ENCODE measurements around the gene ANKRD30BL. TPM values are rescaled to one million over a fixed set of nuclear protein-coding genes. Genes with fewer than 3 reads are reported as not detected.
"Not testable (repeated sequence)": the region's sequence is repeated elsewhere in the genome, so short reads cannot be mapped to it uniquely, and the experiment has no call there.

ANKRD30BL gene, protein sequence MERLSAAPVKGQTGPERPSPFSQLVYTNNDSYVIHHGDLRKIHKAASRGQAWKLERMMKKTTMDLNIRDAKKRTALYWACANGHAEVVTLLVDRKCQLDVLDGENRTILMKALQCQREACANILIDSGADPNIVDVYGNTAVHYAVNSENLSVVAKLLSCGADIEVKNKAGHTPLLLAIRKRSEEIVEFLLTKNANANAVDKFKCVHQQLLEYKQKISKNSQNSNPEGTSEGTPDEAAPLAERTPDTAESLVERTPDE
- total RNA-seq (not detected in 2 replicates), polyA plus RNA-seq (not detected in 2 replicates), polyA minus RNA-seq (ENCODE audit: low replicate concordance) (not detected in 2 replicates)
- polyA plus RNA-seq (2012), result not detected in 2 replicates

DNA sequence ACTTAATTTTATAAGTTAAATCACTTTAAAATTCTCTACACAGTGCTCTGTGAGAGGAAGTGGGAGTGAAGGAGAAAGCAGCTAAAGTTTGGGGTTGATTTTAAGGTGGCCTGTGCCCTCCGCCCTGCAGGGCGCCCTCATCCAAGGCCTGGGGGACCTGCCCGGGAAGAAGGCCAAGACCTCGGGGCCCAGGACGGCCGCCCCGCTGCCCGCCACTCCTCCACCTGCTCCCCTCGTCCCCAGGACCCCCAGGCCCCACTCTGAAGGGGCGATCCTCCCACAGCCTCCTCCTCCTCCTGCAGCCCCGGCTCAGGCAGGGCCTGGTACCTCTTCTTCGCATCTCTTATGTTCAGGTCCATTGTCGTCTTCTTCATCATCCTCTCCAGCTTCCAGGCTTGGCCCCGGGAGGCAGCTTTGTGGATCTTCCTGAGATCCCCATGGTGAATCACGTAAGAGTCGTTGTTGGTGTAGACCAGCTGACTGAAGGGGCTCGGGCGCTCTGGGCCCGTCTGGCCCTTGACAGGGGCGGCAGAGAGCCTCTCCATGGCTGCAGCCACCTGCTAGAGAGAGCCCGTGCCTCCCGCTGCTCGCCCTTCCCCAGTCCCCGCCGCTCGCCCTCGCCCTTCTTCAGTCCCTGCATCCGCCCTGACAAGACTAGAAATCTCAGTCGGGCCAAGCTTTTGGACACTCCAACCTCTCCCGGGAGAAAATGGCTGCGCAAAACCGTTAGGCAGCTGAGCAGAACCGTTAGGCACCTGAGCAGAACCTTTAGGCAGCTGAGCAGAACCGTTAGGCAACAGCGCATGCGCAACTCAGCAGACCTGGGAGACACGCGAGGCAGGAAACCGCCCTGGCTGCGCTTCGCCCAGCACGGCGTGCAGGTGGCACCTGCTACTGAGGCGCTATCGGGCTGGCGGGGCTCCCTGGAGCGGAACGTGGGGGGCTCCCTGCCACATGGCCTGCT, at the start of gene ANKRD30BL:
TSS of gene ANKRD30BL (minus strand) at position 792 of the 964 bp plus-strand sequence. CDS start at position 545, 247 bp downstream.
- H3K27me3 ChIP-seq (ENCODE audit: control insufficient read depth, insufficient read depth, low read length); DNase-seq (ENCODE audit: low read depth in 2 of 2); H3K36me3 ChIP-seq (ENCODE audit: control insufficient read depth, insufficient read depth, low read length); H3K9ac ChIP-seq (ENCODE audit: insufficient read depth, low read length); H3K4me3 ChIP-seq (replicated peaks in 1 of 4; ENCODE audit: control extremely low read depth in 1 of 4, insufficient read depth in 1 of 4, low read depth in 3 of 4, low read length in 4 of 4); H3K27ac ChIP-seq (ENCODE audit: insufficient read depth, low read length); H3K4me2 ChIP-seq (ENCODE audit: extremely low read depth, insufficient read depth, low read length); H3K9me3 ChIP-seq (ENCODE audit: control insufficient read depth, insufficient read depth, low read depth, low read length); H3K4me1 ChIP-seq (ENCODE audit: control insufficient read depth, extremely low read depth, insufficient read depth, low read length); H4K20me1 ChIP-seq (ENCODE audit: control insufficient read depth, extremely low read depth, insufficient read depth, low read length); H2AFZ ChIP-seq (ENCODE audit: low read length); H3K79me2 ChIP-seq (ENCODE audit: control insufficient read depth, insufficient read depth, low read length): not testable (repeated sequence)

DNA sequence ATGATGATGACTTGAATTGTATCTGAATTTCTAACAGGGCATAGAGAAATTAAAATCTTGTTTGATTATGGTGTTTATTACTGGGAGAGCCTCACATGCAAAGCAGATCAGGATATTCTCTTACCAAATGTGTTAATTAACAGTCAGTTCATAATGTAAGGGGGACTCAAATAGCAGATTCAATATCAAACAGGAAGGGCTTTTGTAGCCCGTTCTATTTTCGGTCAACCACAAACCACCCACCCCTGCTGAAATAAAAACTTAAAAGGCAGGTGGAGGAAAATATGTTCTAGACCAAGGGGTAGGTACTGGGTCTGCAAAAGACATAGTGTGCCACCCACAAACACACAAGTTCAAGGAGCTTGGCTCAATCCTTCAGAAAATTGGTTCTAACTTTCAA, 41.1 kb upstream of the ANKRD30BL start:
- H3K4me2 ChIP-seq (ENCODE audit: extremely low read depth, insufficient read depth, low read length); H3K4me1 ChIP-seq (ENCODE audit: control insufficient read depth, extremely low read depth, insufficient read depth, low read length); DNase-seq (ENCODE audit: low read depth in 2 of 2); H3K27ac ChIP-seq (ENCODE audit: insufficient read depth, low read length); H4K20me1 ChIP-seq (ENCODE audit: control insufficient read depth, extremely low read depth, insufficient read depth, low read length); H3K79me2 ChIP-seq (ENCODE audit: control insufficient read depth, insufficient read depth, low read length); H3K27me3 ChIP-seq (ENCODE audit: control insufficient read depth, insufficient read depth, low read length); H2AFZ ChIP-seq (ENCODE audit: low read length); H3K9me3 ChIP-seq (ENCODE audit: control insufficient read depth, insufficient read depth, low read depth, low read length); H3K4me3 ChIP-seq (replicated peaks in 1 of 4; ENCODE audit: control extremely low read depth in 1 of 4, insufficient read depth in 1 of 4, low read depth in 3 of 4, low read length in 4 of 4); H3K9ac ChIP-seq (ENCODE audit: insufficient read depth, low read length); H3K36me3 ChIP-seq (ENCODE audit: control insufficient read depth, insufficient read depth, low read length): not testable (repeated sequence)

DNA sequence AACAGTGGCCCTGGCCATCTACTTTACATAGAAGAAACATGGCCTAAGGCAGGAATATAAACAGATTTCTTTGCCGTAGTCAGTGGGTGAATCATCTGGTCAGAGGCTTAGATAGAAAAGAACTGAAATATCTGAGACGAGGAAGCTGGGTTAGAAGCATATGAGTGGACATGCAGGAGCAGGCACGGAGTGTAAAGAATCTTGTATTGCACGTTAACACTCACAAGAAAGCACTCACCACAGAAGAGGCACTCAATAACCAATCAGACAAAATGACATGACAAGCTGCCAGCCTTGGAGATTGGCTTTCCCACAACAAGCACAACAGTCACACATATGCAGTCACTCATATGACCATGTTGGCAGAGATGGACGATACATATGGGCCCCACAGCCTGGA, 31.1 kb upstream of the ANKRD30BL start:
- H3K36me3 ChIP-seq (ENCODE audit: control insufficient read depth, insufficient read depth, low read length); DNase-seq (ENCODE audit: low read depth in 2 of 2); H3K27ac ChIP-seq (ENCODE audit: insufficient read depth, low read length); H4K20me1 ChIP-seq (ENCODE audit: control insufficient read depth, extremely low read depth, insufficient read depth, low read length); H3K9ac ChIP-seq (ENCODE audit: insufficient read depth, low read length); H3K79me2 ChIP-seq (ENCODE audit: control insufficient read depth, insufficient read depth, low read length); H3K4me2 ChIP-seq (ENCODE audit: extremely low read depth, insufficient read depth, low read length); H3K4me1 ChIP-seq (ENCODE audit: control insufficient read depth, extremely low read depth, insufficient read depth, low read length); H3K9me3 ChIP-seq (ENCODE audit: control insufficient read depth, insufficient read depth, low read depth, low read length); H3K4me3 ChIP-seq (replicated peaks in 1 of 4; ENCODE audit: control extremely low read depth in 1 of 4, insufficient read depth in 1 of 4, low read depth in 3 of 4, low read length in 4 of 4); H3K27me3 ChIP-seq (ENCODE audit: control insufficient read depth, insufficient read depth, low read length); H2AFZ ChIP-seq (ENCODE audit: low read length): not testable (repeated sequence)

DNA sequence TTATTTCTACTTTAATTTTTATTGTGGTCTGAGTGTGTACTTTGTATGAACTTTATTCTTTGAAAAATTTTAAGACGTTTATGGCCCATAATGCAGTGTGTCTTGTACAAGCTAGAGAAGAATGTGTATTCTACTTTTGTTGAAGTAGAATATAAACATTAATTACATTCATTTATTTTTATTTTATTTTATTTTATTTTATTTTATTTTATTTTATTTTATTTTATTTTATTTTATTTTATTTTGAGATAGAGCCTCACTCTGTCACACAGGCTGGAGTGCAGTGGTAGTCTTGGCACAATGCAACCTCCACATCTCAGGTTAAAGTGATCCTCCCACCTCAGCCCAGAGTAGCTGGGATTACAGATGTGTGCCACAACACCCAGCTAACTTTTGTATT, 5.3 kb upstream of the ANKRD30BL start:
- not testable (repeated sequence) for H3K36me3 ChIP-seq (ENCODE audit: control insufficient read depth, insufficient read depth, low read length); H4K20me1 ChIP-seq (ENCODE audit: control insufficient read depth, extremely low read depth, insufficient read depth, low read length); H3K9me3 ChIP-seq (ENCODE audit: control insufficient read depth, insufficient read depth, low read depth, low read length); H3K4me2 ChIP-seq (ENCODE audit: extremely low read depth, insufficient read depth, low read length); H3K27ac ChIP-seq (ENCODE audit: insufficient read depth, low read length); DNase-seq (ENCODE audit: low read depth in 2 of 2); H3K9ac ChIP-seq (ENCODE audit: insufficient read depth, low read length); H2AFZ ChIP-seq (ENCODE audit: low read length); H3K4me1 ChIP-seq (ENCODE audit: control insufficient read depth, extremely low read depth, insufficient read depth, low read length); H3K79me2 ChIP-seq (ENCODE audit: control insufficient read depth, insufficient read depth, low read length); H3K4me3 ChIP-seq (replicated peaks in 1 of 4; ENCODE audit: control extremely low read depth in 1 of 4, insufficient read depth in 1 of 4, low read depth in 3 of 4, low read length in 4 of 4); H3K27me3 ChIP-seq (ENCODE audit: control insufficient read depth, insufficient read depth, low read length)

DNA sequence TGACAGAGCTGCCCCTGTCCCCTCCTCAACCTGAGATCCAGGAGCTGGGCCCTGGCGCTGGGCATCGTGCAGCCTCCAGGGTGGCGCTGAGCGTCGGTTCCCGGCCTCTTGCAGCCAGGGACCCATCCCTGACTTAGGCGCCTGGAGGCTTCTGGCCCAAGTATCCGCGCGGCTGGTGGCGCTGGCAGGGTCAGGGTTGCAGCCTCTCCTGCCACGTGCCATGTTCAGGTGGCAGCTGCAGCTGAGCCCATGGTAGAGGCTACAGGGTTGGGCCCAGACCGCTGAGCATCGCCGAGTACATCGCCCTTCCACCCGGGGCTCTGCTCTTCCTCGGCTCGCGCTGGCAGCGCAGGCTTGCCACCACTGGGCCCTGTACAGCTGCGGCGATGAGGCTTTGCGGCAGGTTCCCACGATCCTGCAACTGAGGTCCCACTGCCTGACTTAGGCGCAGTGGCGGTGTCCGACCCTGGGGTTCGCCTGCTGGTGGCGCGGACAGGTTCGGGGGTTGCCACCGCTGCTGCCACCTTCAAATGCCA, 441 bp upstream of the ANKRD30BL start:
- H3K4me2 ChIP-seq (ENCODE audit: extremely low read depth, insufficient read depth, low read length); H2AFZ ChIP-seq (ENCODE audit: low read length); H3K27ac ChIP-seq (ENCODE audit: insufficient read depth, low read length); H3K9me3 ChIP-seq (ENCODE audit: control insufficient read depth, insufficient read depth, low read depth, low read length); H4K20me1 ChIP-seq (ENCODE audit: control insufficient read depth, extremely low read depth, insufficient read depth, low read length); H3K4me3 ChIP-seq (replicated peaks in 1 of 4; ENCODE audit: control extremely low read depth in 1 of 4, insufficient read depth in 1 of 4, low read depth in 3 of 4, low read length in 4 of 4); H3K9ac ChIP-seq (ENCODE audit: insufficient read depth, low read length); H3K79me2 ChIP-seq (ENCODE audit: control insufficient read depth, insufficient read depth, low read length); DNase-seq (ENCODE audit: low read depth in 2 of 2); H3K27me3 ChIP-seq (ENCODE audit: control insufficient read depth, insufficient read depth, low read length); H3K36me3 ChIP-seq (ENCODE audit: control insufficient read depth, insufficient read depth, low read length); H3K4me1 ChIP-seq (ENCODE audit: control insufficient read depth, extremely low read depth, insufficient read depth, low read length): not testable (repeated sequence)
